Loucy (cell line): ENCODE data around the gene TIGD7.

Experiments
- H2AFZ ChIP-seq: fragments of 200-600 bp; sonication (generic); 2 replicates; pipeline ENCODE4 v1.6.0; 2016; ENCODE audit warnings: antibody characterized with exemption, mild to moderate bottlenecking, low read length, moderate library complexity
- H3F3A ChIP-seq: fragments of 200-600 bp; 2 replicates; pipeline ENCODE4 v1.6.0; 2016; ENCODE audit warnings: antibody characterized with exemption, low read depth, mild to moderate bottlenecking
- H3K27me3 ChIP-seq: fragments of 200-600 bp; sonication (generic); 2 replicates; pipeline ENCODE4 v1.6.1; 2014; ENCODE audit warnings: low read length, mild to moderate bottlenecking; ENCODE audit not compliant: insufficient read depth, poor library complexity, severe bottlenecking
- H3K36me3 ChIP-seq: fragments of 200-600 bp; sonication (generic); 2 replicates; pipeline ENCODE4 v1.6.1; 2016; ENCODE audit warnings: low read length; ENCODE audit not compliant: insufficient read depth
- H3K4me1 ChIP-seq: fragments of 200-600 bp; sonication (generic); 2 replicates; pipeline ENCODE4 v1.5.1; 2014; ENCODE audit warnings: low read length, mild to moderate bottlenecking; ENCODE audit not compliant: insufficient read depth, poor library complexity, severe bottlenecking
- H3K4me2 ChIP-seq: fragments of 200-600 bp; sonication (generic); 2 replicates; pipeline ENCODE4 v1.6.0; 2014; ENCODE audit warnings: antibody characterized with exemption, low read length, low read depth, mild to moderate bottlenecking; ENCODE audit not compliant: poor library complexity, severe bottlenecking
- H3K4me3 ChIP-seq: fragments of 200-600 bp; sonication (generic); 2 replicates; pipeline ENCODE4 v1.5.1; 2014; ENCODE audit warnings: low read length, mild to moderate bottlenecking, mixed read lengths; ENCODE audit not compliant: poor library complexity, severe bottlenecking
- H3K79me2 ChIP-seq: fragments of 200-600 bp; sonication (generic); 2 replicates; pipeline ENCODE4 v1.6.1; 2014; ENCODE audit warnings: low read length; ENCODE audit not compliant: insufficient read depth
- H3K9ac ChIP-seq: fragments of 200-600 bp; sonication (generic); 2 replicates; pipeline ENCODE4 v1.6.0; 2014; ENCODE audit warnings: mild to moderate bottlenecking, low read depth, low read length, moderate library complexity; ENCODE audit not compliant: poor library complexity, severe bottlenecking
- H3K9me2 ChIP-seq: fragments of 200-600 bp; sonication (generic); replicated peaks from 2 replicates; pipeline ENCODE4 v1.6.1; 2016; ENCODE audit warnings: low read depth, low read length, mixed read lengths
- H3K9me3 ChIP-seq: fragments of 200-600 bp; sonication (generic); 2 replicates; pipeline ENCODE4 v1.6.1; 2014; ENCODE audit warnings: mild to moderate bottlenecking, antibody characterized with exemption, low read length, low read depth; ENCODE audit not compliant: insufficient read depth
- H4K20me1 ChIP-seq: fragments of 200-600 bp; sonication (generic); 2 replicates; pipeline ENCODE4 v1.6.0; 2014; ENCODE audit warnings: antibody characterized with exemption, low read length, mild to moderate bottlenecking; ENCODE audit not compliant: insufficient read depth, poor library complexity, severe bottlenecking
- EZH2phosphoT487 ChIP-seq: fragments of 200-600 bp; IDR thresholded peaks from 2 replicates; pipeline ENCODE4 v1.6.1; 2018; ENCODE audit warnings: antibody characterized with exemption, mild to moderate bottlenecking, moderate library complexity, borderline replicate concordance
- TF ChIP-seq, protein P1 (sequence below): fragments of 200-600 bp; sonication (generic); conservative IDR thresholded peaks from 2 replicates; pipeline ENCODE4 v1.5.1; 2014; ENCODE audit warnings: mild to moderate bottlenecking, antibody characterized with exemption, low read length

TIGD7 gene

DNA sequence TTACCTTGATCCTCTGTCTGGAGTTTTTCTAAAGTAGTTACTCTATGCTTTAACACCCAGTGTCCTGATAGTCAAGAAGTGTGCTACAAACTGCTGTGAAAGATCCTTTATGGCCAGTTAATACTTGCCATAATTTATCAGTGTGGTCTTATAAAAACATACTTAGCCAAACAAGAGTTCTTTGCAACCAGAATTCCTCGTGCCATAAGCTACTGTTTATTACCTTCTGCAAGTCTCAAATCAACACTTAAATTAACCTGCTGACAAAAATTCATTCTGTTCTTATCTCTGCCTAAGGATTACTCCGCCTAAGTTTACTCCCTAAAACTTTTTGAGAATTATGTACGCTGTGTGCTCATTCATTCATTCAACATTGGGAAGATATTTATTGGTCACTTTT lies 22.9 kb upstream of the TIGD7 start:
- H3K9me3 ChIP-seq, result no peaks in the 10 kb centered on the region
- TF ChIP-seq, protein P1, sequence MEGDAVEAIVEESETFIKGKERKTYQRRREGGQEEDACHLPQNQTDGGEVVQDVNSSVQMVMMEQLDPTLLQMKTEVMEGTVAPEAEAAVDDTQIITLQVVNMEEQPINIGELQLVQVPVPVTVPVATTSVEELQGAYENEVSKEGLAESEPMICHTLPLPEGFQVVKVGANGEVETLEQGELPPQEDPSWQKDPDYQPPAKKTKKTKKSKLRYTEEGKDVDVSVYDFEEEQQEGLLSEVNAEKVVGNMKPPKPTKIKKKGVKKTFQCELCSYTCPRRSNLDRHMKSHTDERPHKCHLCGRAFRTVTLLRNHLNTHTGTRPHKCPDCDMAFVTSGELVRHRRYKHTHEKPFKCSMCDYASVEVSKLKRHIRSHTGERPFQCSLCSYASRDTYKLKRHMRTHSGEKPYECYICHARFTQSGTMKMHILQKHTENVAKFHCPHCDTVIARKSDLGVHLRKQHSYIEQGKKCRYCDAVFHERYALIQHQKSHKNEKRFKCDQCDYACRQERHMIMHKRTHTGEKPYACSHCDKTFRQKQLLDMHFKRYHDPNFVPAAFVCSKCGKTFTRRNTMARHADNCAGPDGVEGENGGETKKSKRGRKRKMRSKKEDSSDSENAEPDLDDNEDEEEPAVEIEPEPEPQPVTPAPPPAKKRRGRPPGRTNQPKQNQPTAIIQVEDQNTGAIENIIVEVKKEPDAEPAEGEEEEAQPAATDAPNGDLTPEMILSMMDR, result no peak
- TF ChIP-seq EZH2phosphoT487, result no peak

DNA sequence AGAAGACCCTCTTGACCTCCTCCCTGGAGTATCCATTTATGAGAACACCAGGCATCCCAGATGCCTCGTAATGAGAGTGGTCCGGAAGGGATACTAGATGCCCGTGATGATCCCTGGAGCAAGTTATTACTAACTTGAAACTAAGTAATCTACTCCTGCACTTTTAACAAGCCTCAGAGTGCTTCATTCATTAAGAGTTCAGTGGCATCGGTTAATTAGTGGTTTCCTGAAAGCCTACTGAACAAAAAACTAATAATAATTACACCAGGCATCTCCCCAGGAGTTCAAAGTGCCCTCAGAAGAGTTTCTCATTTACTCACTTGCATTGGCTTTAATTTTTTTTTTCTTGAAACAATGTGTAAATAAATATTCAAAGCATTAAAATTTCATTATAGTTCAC lies 22.3 kb upstream of the TIGD7 start:
- TF ChIP-seq, protein P1, result no peak
- no peak for TF ChIP-seq EZH2phosphoT487
- Histone ChIP-seq H3K4me2 (no peak overlapping the region), H3K9me2 (no peaks in the 10 kb centered on the region), H3K36me3 (no peaks in the 10 kb centered on the region), H3K9ac (no peak overlapping the region), H3K4me1 (no peaks in the 10 kb centered on the region), H4K20me1 (no peaks in the 10 kb centered on the region), H3K4me3 (no peak overlapping the region), H3K27me3 (no peaks in the 10 kb centered on the region), H3K79me2 (no peaks in the 10 kb centered on the region), H2AFZ (no peak overlapping the region), H3F3A (no peaks in the 10 kb centered on the region), H3K9me3 (no peaks in the 10 kb centered on the region)

More for the DNA sequence above, 22.9 kb upstream of the TIGD7 start:
- Histone ChIP-seq H3K79me2 (no peaks in the 10 kb centered on the region), H3K4me1 (no peaks in the 10 kb centered on the region), H3F3A (no peaks in the 10 kb centered on the region), H3K9me2 (no peaks in the 10 kb centered on the region), H3K36me3 (no peaks in the 10 kb centered on the region), H3K9ac (no peak overlapping the region), H3K4me3 (no peak overlapping the region), H3K27me3 (no peaks in the 10 kb centered on the region), H4K20me1 (no peaks in the 10 kb centered on the region), H3K4me2 (no peak overlapping the region), H2AFZ (no peak overlapping the region)

DNA sequence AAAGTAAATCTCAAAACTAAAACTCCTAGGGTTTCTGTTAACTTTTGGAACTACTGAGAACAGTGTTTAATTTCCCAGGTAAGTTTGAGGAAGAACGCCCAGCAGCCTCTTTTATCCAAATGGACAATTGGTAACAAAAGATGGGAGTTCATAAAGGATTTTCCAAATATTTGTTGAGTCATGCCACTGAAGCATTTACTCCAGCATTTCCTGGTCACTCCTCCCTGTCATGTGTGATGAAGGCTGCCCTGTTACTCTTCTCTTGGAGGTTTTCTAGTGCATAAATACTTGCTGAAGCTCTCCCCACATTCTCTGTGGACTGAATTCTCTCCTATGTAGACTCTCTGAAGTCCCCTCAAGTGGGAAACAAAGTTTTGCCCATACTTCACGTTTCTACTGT lies 16.6 kb upstream of the TIGD7 start:
- Histone ChIP-seq H3K36me3 (no peaks in the 10 kb centered on the region; the same call in 1 of the 2 replicates), H3K4me3 (no peak overlapping the region), H4K20me1 (no peaks in the 10 kb centered on the region), H3K4me1 (no peaks in the 10 kb centered on the region), H3K79me2 (no peaks in the 10 kb centered on the region), H3K9me2 (no peaks in the 10 kb centered on the region), H3K4me2 (no peak overlapping the region), H2AFZ (no peak overlapping the region), H3K9me3 (peaks cover 8% of the 10 kb centered on the region; the same call in 1 of the 2 replicates), H3K9ac (no peak overlapping the region), H3K27me3 (no peaks in the 10 kb centered on the region), H3F3A (no peaks in the 10 kb centered on the region)
- TF ChIP-seq EZH2phosphoT487, result no peak
- TF ChIP-seq, protein P1, result no peak
